ENCODE measurements around the gene LRRC8D. TPM values are rescaled to one million over a fixed set of nuclear protein-coding genes. Genes with fewer than 3 reads are reported as not detected.
"Not testable (repeated sequence)": the region's sequence is repeated elsewhere in the genome, so short reads cannot be mapped to it uniquely, and the experiment has no call there.

Gene LRRC8D
- total RNA-seq = 8.6 TPM
- long read RNA-seq, partial matches to known transcripts = 0 of 4 reads
- long read RNA-seq, other reads (novel, unspliced or antisense) = 3 of 4 reads

- peak; percentile 93 for DNase-seq (ENCODE audit: low spot score)
These were observed at the start of gene LRRC8D for GRCh38 chr1:89820422-89821321. LRRC8D (plus strand) TSS chr1:89821032; CDS start chr1:89933069, 112,037 bp downstream.

DNA sequence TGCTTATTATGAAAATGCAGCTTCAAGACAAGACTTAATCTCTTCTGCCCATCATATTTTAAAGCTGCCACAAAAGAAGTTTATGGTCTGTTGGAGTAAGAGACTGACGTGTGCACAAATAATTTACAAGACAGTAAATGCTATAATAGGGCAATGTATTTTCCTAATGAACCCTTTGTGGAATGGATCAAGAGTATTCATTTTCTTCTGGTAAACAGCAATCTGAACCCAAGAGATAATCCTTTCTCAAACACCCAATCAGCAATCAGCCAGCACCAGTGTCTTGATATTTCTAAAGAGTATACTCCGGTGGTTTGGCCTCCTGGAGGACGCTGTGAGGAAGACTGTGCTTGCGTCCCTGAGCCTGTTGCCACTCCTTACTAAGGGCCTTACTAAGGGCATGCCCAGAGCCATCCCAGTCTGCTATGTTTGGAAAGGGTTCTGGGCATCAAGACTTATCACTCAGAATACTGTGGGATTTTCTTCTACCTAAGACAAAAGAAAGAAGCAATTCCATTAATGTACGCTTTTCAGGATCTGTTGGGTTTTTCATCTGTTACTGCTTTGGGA lies 48.8 kb upstream of the LRRC8D start:
- DNase-seq (ENCODE audit: low spot score) = no peak

DNA sequence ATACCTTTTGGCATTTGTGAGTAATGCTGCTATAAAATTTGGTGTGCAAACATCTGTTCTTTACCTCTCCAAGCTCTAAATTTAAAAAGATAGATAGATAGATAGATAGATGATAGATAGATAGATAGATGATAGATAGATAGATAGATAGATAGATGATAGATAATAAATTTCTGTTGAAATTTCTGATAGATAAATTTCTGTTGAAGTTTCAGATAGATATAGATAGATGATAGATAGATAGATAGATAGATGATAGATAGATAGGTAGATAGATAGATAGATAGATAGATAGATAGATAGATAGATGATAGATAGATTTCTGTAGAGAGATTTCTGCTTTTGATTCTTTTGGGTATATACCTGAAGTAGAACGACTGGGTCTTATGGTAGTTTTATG lies 44.7 kb upstream of the LRRC8D start:
- not testable (repeated sequence) for DNase-seq (ENCODE audit: low spot score)

DNA sequence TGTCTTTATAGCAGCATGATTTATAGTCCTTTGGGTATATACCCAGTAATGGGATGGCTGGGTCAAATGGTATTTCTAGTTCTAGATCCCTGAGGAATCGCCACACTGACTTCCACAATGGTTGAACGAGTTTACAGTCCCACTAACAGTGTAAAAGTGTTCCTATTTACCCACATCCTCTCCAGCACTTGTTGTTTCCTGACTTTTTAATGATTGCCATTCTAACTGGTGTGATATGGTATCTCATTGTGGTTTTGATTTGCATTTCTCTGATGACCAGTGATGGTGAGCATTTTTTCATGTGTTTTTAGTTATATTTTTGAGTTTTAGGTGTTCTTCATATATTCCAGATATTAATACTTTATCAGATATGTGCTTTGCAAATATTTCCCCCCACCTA lies 43.6 kb upstream of the LRRC8D start:
- not testable (repeated sequence) for DNase-seq (ENCODE audit: low spot score)

DNA sequence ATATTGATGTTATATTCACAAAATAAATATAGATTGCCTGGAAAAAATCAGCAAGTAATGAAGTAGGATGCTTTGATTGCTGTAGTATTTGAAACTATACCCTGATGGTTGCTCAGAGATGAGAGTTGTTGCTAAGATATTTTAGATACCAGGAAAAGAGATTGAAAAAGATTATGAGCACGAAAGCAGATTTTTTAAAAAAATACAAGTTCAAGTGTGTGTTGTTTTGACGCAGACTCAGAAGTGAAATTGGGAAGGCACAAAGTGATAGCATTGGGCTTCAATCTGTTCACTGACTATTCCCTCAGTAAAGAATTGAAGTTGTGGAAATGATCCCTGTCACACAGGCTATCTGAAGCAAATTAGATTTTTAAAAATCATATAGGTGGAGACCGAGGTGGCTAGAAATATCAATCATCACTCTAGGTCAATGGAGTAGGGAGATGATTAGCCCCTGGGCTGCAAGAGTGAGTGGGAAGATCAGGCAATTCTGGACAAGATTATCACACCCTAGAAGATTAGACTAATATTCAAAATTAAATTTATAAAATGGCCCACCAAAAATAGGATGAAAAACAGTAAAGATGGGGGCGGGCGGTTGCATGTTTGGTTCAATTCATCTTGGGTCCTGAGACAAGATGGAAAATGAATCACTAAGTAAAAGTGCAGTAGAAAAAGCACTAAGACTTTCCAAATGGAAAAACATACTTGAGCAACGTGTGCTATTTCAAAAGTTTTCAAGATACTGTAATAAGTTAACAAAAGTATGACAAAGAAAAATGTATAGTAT lies 41.5 kb upstream of the LRRC8D start:
- no peak for DNase-seq (ENCODE audit: low spot score)

DNA sequence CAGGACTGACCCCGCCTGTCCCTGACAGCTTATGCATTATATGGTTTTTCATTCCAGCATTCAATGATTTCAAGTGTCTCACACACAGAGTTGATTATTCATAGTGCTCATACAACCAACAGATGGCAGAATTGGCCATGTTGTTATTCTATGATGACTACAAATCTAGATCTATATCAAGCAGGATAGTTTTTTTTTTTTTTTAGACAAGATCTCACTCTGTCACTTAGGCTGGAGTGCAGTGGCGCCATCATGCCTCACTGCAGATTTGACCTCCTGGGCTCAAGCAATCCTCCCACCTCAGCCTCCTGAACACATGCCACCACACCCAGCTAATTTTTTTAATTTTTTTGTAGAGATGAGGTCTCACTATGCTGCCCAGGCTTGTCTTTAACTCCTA lies 40.1 kb upstream of the LRRC8D start:
- DNase-seq (ENCODE audit: low spot score) = no peak

DNA sequence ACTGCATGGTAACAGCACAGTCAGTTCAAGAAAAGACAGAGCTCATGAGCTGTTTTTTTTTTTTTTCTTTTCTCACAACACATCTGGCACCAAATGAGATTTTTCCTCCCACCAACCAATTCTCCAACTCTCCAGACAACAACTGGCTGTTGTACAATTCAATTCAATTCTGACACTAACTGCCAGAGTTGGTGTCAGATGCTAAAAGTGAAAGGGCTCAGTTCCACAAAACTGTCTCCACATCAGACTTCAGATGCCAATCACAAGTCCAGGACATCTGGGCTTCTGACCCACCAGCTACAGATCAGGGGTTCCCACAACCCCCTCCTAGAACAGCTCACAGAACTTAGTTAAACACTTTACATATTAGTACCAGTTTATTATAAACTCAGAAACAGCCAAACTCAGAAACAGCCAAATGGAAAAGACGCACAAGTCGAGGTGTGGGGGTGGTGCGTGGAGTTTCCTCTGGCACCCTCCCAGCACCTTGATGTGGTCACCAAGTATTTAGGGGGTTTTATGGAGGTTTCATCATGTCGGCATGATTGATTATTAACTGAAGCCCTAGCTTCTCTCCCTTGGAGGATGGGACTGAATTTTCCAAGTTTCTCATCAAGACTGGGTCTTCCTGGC lies 39.2 kb upstream of the LRRC8D start:
- DNase-seq (ENCODE audit: low spot score) = no peak

DNA sequence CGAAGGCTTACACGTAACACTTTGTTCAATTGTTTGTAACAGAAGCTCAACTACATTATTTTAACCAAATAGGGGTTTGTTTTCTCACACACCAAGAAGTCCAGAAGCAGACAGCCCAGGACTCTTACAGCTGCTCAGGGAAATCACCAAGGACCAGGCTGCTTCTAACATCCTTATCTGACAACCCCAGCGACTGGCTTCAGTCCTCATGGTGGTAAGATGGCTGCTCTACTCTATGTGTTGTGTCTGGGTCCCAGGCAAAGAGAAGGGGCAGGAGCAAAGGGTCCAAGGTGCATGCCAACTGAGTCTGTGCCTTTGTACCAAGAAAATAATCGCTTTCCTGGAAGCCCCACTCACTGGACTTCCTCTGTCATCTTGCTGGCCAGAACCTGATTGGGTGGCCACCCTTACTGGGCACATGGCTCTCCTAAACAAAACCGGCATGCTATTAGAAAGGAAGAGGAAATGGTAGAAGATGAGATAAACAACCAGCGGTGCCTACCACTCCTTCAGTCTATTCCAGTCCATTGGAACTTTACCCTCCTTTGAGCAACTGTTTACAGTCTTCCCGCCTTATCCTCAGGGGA lies 34.1 kb upstream of the LRRC8D start:
- no peak for DNase-seq (ENCODE audit: low spot score)

- DNase-seq (ENCODE audit: low spot score) = no peak
These were observed 30.2 kb upstream of the LRRC8D start for GRCh38 chr1:89790592-89790991.

- no peak for DNase-seq (ENCODE audit: low spot score)
These were observed 29.6 kb upstream of the LRRC8D start for GRCh38 chr1:89791064-89791726.

GRCh38 chr1:89794406-89794805 lies 26.4 kb upstream of the LRRC8D start:
- no peak for DNase-seq (ENCODE audit: low spot score)

- DNase-seq (ENCODE audit: low spot score) = not testable (repeated sequence)
These were observed 25.3 kb upstream of the LRRC8D start for GRCh38 chr1:89795571-89795970.

DNA sequence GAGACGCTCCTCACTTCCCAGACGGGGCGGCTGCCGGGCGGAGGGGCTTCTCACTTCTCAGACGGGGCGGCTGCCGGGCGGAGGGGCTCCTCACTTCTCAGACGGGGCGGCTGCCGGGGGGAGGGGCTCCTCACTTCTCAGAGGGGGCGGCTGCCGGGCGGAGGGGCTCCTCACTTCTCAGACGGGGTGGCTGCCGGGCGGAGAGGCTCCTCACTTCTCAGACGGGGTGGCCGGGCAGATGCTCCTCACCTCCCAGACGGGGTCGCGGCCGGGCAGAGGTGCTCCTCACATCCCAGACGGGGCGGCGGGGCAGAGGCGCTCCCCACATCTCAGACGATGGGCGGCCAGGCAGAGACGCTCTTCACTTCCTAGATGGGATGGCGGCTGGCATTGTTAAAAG lies 23.0 kb upstream of the LRRC8D start:
- DNase-seq (ENCODE audit: low spot score) = not testable (repeated sequence)

GRCh38 chr1:89799495-89799894 lies 21.3 kb upstream of the LRRC8D start:
- no peak for DNase-seq (ENCODE audit: low spot score)

- DNase-seq (ENCODE audit: low spot score) = no peak
These were observed 20.7 kb upstream of the LRRC8D start for GRCh38 chr1:89800022-89800655.

DNA sequence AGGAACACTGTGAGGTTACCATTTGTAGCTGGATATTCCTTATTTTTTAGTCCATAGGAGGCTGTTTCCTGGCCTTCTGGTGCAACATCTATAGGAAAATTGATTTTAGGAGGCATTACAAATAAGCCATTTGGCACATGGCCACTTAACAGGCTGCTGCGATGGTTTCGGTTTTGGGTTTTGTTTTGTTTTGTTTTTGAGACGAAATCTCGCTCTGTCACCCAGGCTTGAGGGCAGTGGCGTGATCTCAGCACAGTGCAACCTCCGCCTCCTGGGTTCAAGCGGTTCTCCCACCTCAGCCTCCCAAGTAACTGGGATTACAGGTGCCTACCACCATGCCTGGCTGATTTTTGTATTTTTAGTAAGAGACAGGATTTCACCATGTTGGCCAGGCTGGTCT lies 20.1 kb upstream of the LRRC8D start:
- no peak for DNase-seq (ENCODE audit: low spot score)

- no peak for DNase-seq (ENCODE audit: low spot score)
These were observed 18.8 kb upstream of the LRRC8D start for GRCh38 chr1:89802051-89802450.

DNA sequence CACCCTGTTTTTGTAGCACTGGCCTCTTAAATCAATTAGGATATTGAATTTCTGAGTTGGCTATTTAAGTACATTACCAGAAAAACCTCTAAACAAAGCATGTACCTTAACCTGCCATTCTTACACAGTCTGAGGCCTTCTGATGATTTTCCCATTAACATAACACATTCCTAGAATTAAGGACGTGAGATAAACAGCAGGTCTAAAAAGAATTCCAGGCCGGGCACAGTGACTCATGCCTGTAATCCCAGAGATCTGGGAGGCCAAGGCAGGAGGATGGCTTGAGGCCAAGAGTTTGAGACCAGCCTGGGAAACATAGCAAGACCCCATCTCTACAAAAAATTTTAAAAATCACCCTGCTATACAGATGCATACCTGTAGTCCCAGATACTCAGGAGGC lies 18.0 kb upstream of the LRRC8D start:
- no peak for DNase-seq (ENCODE audit: low spot score)

GRCh38 chr1:89804642-89805237 lies 16.1 kb upstream of the LRRC8D start:
- no peak for DNase-seq (ENCODE audit: low spot score)
